Measurements from ENCODE around the gene LZIC.

The LZIC gene

GRCh38 chr1:9882296-9882944, 60.8 kb downstream of the LZIC start:
- H3K4me3 ChIP-seq (ENCODE audit: low read length) = no peak overlapping the region
- no peak for DNase-seq (ENCODE audit: low read depth)
- TF ChIP-seq, protein P1, sequence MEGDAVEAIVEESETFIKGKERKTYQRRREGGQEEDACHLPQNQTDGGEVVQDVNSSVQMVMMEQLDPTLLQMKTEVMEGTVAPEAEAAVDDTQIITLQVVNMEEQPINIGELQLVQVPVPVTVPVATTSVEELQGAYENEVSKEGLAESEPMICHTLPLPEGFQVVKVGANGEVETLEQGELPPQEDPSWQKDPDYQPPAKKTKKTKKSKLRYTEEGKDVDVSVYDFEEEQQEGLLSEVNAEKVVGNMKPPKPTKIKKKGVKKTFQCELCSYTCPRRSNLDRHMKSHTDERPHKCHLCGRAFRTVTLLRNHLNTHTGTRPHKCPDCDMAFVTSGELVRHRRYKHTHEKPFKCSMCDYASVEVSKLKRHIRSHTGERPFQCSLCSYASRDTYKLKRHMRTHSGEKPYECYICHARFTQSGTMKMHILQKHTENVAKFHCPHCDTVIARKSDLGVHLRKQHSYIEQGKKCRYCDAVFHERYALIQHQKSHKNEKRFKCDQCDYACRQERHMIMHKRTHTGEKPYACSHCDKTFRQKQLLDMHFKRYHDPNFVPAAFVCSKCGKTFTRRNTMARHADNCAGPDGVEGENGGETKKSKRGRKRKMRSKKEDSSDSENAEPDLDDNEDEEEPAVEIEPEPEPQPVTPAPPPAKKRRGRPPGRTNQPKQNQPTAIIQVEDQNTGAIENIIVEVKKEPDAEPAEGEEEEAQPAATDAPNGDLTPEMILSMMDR (conservative IDR thresholded peaks at IDR 0.05; ENCODE audit: low read depth, low read length) = no peak

GRCh38 chr1:9881838-9882249, 61.3 kb downstream of the LZIC start:
- TF ChIP-seq, protein P1 (conservative IDR thresholded peaks at IDR 0.05; ENCODE audit: low read depth, low read length) = no peak
- no peak for DNase-seq (ENCODE audit: low read depth)
- H3K4me3 ChIP-seq (ENCODE audit: low read length) = no peak overlapping the region
